ENCODE results near the gene SBF2.

SBF2 gene

DNA sequence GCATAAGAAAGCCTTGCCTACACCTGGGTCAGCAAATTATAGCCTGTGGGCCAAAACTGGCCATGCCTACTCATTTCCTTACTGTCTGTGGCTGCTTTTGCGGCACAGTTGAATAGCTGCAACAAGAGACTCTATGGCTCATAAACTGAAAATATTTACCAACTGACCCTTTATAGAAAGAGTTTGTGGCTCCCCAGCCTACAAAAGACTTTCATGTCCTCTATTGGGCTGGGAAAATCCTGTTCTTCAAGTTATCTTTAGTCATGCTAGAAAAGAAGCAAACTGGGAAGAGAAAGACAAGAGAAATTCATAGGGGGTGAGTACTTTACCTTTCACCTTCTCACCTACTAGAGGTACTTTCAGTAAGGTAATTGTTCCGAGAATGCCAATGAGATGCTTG lies 455.1 kb downstream of the SBF2 start:
- no peaks in the 10 kb centered on the region for H3K9me3 ChIP-seq (replicated peaks in 1 of 2; ENCODE audit: control insufficient read depth in 2 of 2, insufficient read depth in 1 of 2, low read depth in 1 of 2, low read length in 2 of 2)
- no peak overlapping the region for H2BK12ac ChIP-seq (ENCODE audit: low read length)
- no peak overlapping the region for H3K14ac ChIP-seq (ENCODE audit: low read length)
- H3K4me2 ChIP-seq (ENCODE audit: insufficient read depth, low read length, poor library complexity, severe bottlenecking): no peak overlapping the region
- no peaks in the 10 kb centered on the region for H3K79me1 ChIP-seq (ENCODE audit: low read depth, low read length)
- no peak overlapping the region for H4K91ac ChIP-seq (ENCODE audit: low read depth, low read length, poor library complexity)
- H3K36me3 ChIP-seq (replicated peaks in 1 of 2; ENCODE audit: control insufficient read depth in 2 of 2, insufficient read depth in 2 of 2, low read length in 2 of 2): peaks cover 2 to 29% of the 10 kb centered on the region in 2 donors
- no peak overlapping the region for H2AFZ ChIP-seq (ENCODE audit: low read length)
- no peak overlapping the region for H3K18ac ChIP-seq (ENCODE audit: low read length)
- no CpG with 5 or more reads among the region's 2 CpGs for WGBS, 2 donors (ENCODE audit: extremely low coverage in 2 of 2, insufficient read length in 2 of 2, insufficient replicate concordance in 1 of 2)
- no peak overlapping the region for H3K23ac ChIP-seq (ENCODE audit: low read depth, low read length, poor library complexity)
- no peak overlapping the region for H3K9ac ChIP-seq (ENCODE audit: low read depth, low read length, poor library complexity)
- H4K8ac ChIP-seq (ENCODE audit: low read depth, low read length): no peak overlapping the region
- no peaks in the 10 kb centered on the region for H3K4me1 ChIP-seq (ENCODE audit: control insufficient read depth in 2 of 2, insufficient read depth in 1 of 2, low read depth in 1 of 2, low read length in 2 of 2)
- no peak overlapping the region for H2BK120ac ChIP-seq (ENCODE audit: low read depth, low read length)
- H3K4ac ChIP-seq (ENCODE audit: low read length): no peak overlapping the region
- H3K4me3 ChIP-seq (ENCODE audit: low read length in 2 of 2): no peak overlapping the region
- H3K27me3 ChIP-seq (ENCODE audit: control insufficient read depth in 3 of 3, insufficient read depth in 3 of 3, low read depth in 1 of 3, low read length in 3 of 3): no peaks in the 10 kb centered on the region
- no peak for DNase-seq (ENCODE audit: low spot score)
- H2BK15ac ChIP-seq (ENCODE audit: low read length): no peak overlapping the region
- H2AK5ac ChIP-seq (ENCODE audit: low read depth, low read length): no peak overlapping the region
- no peak overlapping the region for H3K27ac ChIP-seq (replicated peaks; ENCODE audit: low read length)
- no peak overlapping the region for H2BK5ac ChIP-seq (ENCODE audit: low read length)

DNA sequence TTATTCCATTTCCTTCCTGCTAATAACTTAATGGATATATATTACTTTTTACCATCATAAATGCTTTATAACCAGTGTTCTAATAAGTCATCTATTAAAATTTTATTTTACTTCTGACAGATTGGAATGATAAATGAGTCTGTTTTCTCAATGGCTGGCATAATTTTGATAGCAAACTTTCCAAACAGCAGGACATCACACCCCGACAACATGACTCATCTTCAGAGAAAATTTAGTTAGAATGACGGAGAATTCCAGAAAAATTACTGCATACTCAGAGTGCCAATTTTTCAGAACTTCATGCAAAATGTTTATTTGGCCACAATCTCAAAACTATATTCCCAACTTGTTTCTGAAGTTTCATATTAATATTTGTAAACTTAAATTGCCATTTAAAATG lies 455.8 kb downstream of the SBF2 start:
- Histone ChIP-seq H3K27me3 (ENCODE audit: control insufficient read depth in 3 of 3, insufficient read depth in 3 of 3, low read depth in 1 of 3, low read length in 3 of 3) (no peaks in the 10 kb centered on the region), H3K4me3 (ENCODE audit: low read length in 2 of 2) (no peak overlapping the region), H3K79me1 (ENCODE audit: low read depth, low read length) (no peaks in the 10 kb centered on the region), H2AK5ac (ENCODE audit: low read depth, low read length) (no peak overlapping the region), H4K8ac (ENCODE audit: low read depth, low read length) (no peak overlapping the region), H3K4me2 (ENCODE audit: insufficient read depth, low read length, poor library complexity, severe bottlenecking) (no peak overlapping the region), H3K4me1 (ENCODE audit: control insufficient read depth in 2 of 2, insufficient read depth in 1 of 2, low read depth in 1 of 2, low read length in 2 of 2) (no peaks in the 10 kb centered on the region), H3K27ac (replicated peaks; ENCODE audit: low read length) (no peak overlapping the region), H3K9me3 (replicated peaks in 1 of 2; ENCODE audit: control insufficient read depth in 2 of 2, insufficient read depth in 1 of 2, low read depth in 1 of 2, low read length in 2 of 2) (no peaks in the 10 kb centered on the region), H3K9ac (ENCODE audit: low read depth, low read length, poor library complexity) (no peak overlapping the region), H3K18ac (ENCODE audit: low read length) (no peak overlapping the region), H3K36me3 (replicated peaks in 1 of 2; ENCODE audit: control insufficient read depth in 2 of 2, insufficient read depth in 2 of 2, low read length in 2 of 2) (peaks cover 2 to 29% of the 10 kb centered on the region in 2 donors), H3K14ac (ENCODE audit: low read length) (no peak overlapping the region), H2AFZ (ENCODE audit: low read length) (no peak overlapping the region), H4K91ac (ENCODE audit: low read depth, low read length, poor library complexity) (no peak overlapping the region), H3K4ac (ENCODE audit: low read length) (no peak overlapping the region), H2BK12ac (ENCODE audit: low read length) (no peak overlapping the region), H3K23ac (ENCODE audit: low read depth, low read length, poor library complexity) (no peak overlapping the region), H2BK15ac (ENCODE audit: low read length) (no peak overlapping the region), H2BK120ac (ENCODE audit: low read depth, low read length) (no peak overlapping the region), H2BK5ac (ENCODE audit: low read length) (no peak overlapping the region)
- DNase-seq (ENCODE audit: low spot score): no peak
- no CpG with 5 or more reads among the region's 2 CpGs for WGBS, 2 donors (ENCODE audit: extremely low coverage in 2 of 2, insufficient read length in 2 of 2, insufficient replicate concordance in 1 of 2)

DNA sequence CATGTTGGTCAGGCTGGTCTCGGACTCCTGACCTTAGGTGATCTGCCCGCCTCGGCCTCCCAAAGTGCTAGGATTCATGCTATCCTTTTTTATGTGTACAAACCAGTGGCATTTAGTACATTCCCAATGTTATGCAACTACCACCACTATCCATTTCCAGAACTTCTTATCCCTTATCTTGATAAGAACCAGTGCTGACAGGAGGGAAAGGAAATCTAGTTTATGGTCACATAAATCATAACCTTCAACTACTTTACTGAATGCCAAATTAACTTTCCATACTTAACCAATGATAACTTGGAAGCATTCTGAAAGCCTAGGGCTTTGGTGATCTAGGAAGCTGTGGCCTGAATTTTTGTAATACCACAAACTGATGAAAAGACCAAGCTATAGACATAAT lies 459.7 kb downstream of the SBF2 start:
- Histone ChIP-seq H3K79me1 (ENCODE audit: low read depth, low read length) (no peaks in the 10 kb centered on the region), H3K9ac (ENCODE audit: low read depth, low read length, poor library complexity) (no peak overlapping the region), H3K4me3 (ENCODE audit: low read length in 2 of 2) (no peak overlapping the region), H3K27me3 (ENCODE audit: control insufficient read depth in 3 of 3, insufficient read depth in 3 of 3, low read depth in 1 of 3, low read length in 3 of 3) (no peaks in the 10 kb centered on the region), H2BK5ac (ENCODE audit: low read length) (no peak overlapping the region), H3K4ac (ENCODE audit: low read length) (no peak overlapping the region), H3K27ac (replicated peaks; ENCODE audit: low read length) (no peak overlapping the region), H3K23ac (ENCODE audit: low read depth, low read length, poor library complexity) (no peak overlapping the region), H3K14ac (ENCODE audit: low read length) (no peak overlapping the region), H2AFZ (ENCODE audit: low read length) (no peak overlapping the region), H3K18ac (ENCODE audit: low read length) (no peak overlapping the region), H3K4me1 (ENCODE audit: control insufficient read depth in 2 of 2, insufficient read depth in 1 of 2, low read depth in 1 of 2, low read length in 2 of 2) (no peaks in the 10 kb centered on the region), H2BK12ac (ENCODE audit: low read length) (no peak overlapping the region), H2BK120ac (ENCODE audit: low read depth, low read length) (no peak overlapping the region), H3K9me3 (replicated peaks in 1 of 2; ENCODE audit: control insufficient read depth in 2 of 2, insufficient read depth in 1 of 2, low read depth in 1 of 2, low read length in 2 of 2) (no peaks in the 10 kb centered on the region), H3K36me3 (replicated peaks in 1 of 2; ENCODE audit: control insufficient read depth in 2 of 2, insufficient read depth in 2 of 2, low read length in 2 of 2) (peaks cover 2 to 28% of the 10 kb centered on the region in 2 donors), H3K4me2 (ENCODE audit: insufficient read depth, low read length, poor library complexity, severe bottlenecking) (no peak overlapping the region), H4K91ac (ENCODE audit: low read depth, low read length, poor library complexity) (no peak overlapping the region), H2AK5ac (ENCODE audit: low read depth, low read length) (no peak overlapping the region), H4K8ac (ENCODE audit: low read depth, low read length) (no peak overlapping the region), H2BK15ac (ENCODE audit: low read length) (no peak overlapping the region)
- no CpG with 5 or more reads among the region's 3 CpGs for WGBS, 2 donors (ENCODE audit: extremely low coverage in 2 of 2, insufficient read length in 2 of 2, insufficient replicate concordance in 1 of 2)
- DNase-seq (ENCODE audit: low spot score): no peak

DNA sequence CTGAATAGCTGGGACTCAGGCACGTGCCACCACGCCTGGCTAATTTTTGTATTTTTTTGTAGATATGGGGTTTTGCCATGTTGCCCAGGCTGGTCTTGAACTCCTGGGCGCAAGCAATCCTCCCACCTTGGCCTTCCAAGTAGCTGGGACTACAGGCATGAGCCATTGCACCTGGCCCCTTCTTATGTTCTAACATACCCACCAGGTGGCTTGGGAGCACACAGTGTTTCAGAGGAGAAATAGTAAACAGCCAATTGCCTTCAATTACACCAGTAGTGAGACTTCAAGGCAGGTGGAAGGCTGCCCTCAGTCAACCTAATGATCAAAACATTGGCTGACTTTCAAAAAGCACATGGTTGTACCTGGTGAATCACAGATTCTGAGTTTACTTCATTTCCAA lies 462.9 kb downstream of the SBF2 start:
- Histone ChIP-seq H3K27me3 (ENCODE audit: control insufficient read depth in 3 of 3, insufficient read depth in 3 of 3, low read depth in 1 of 3, low read length in 3 of 3) (no peaks in the 10 kb centered on the region), H2BK12ac (ENCODE audit: low read length) (no peak overlapping the region), H3K27ac (replicated peaks; ENCODE audit: low read length) (no peak overlapping the region), H3K9ac (ENCODE audit: low read depth, low read length, poor library complexity) (no peak overlapping the region), H3K4me2 (ENCODE audit: insufficient read depth, low read length, poor library complexity, severe bottlenecking) (no peak overlapping the region), H2AK5ac (ENCODE audit: low read depth, low read length) (no peak overlapping the region), H3K14ac (ENCODE audit: low read length) (no peak overlapping the region), H3K4ac (ENCODE audit: low read length) (no peak overlapping the region), H2BK15ac (ENCODE audit: low read length) (no peak overlapping the region), H4K91ac (ENCODE audit: low read depth, low read length, poor library complexity) (no peak overlapping the region), H3K23ac (ENCODE audit: low read depth, low read length, poor library complexity) (no peak overlapping the region), H3K18ac (ENCODE audit: low read length) (no peak overlapping the region), H3K4me3 (ENCODE audit: low read length in 2 of 2) (no peak overlapping the region), H3K36me3 (replicated peaks in 1 of 2; ENCODE audit: control insufficient read depth in 2 of 2, insufficient read depth in 2 of 2, low read length in 2 of 2) (peaks cover 0 to 19% of the 10 kb centered on the region in 2 donors), H2AFZ (ENCODE audit: low read length) (no peak overlapping the region), H3K9me3 (replicated peaks in 1 of 2; ENCODE audit: control insufficient read depth in 2 of 2, insufficient read depth in 1 of 2, low read depth in 1 of 2, low read length in 2 of 2) (no peaks in the 10 kb centered on the region), H3K4me1 (ENCODE audit: control insufficient read depth in 2 of 2, insufficient read depth in 1 of 2, low read depth in 1 of 2, low read length in 2 of 2) (no peaks in the 10 kb centered on the region), H4K8ac (ENCODE audit: low read depth, low read length) (no peak overlapping the region), H2BK120ac (ENCODE audit: low read depth, low read length) (no peak overlapping the region), H3K79me1 (ENCODE audit: low read depth, low read length) (no peaks in the 10 kb centered on the region), H2BK5ac (ENCODE audit: low read length) (no peak overlapping the region)
- WGBS, 2 donors (ENCODE audit: extremely low coverage in 2 of 2, insufficient read length in 2 of 2, insufficient replicate concordance in 1 of 2): no CpG with 5 or more reads among the region's 3 CpGs
- no peak for DNase-seq (ENCODE audit: low spot score)
